Endothelial cell of umbilical vein (primary cell): Measurements from ENCODE around the gene ADD2. TPM values are rescaled to one million over a fixed set of nuclear protein-coding genes. Genes with fewer than 3 reads are reported as not detected.

Experiments used
- BruUV-seq: library from RNA; stranded (reverse); fragments of 400-500 nt; replicated peaks from 2 replicates; lab custom pipeline; 2021; lab: Mats Ljungman, UMichigan
- CTCF ChIA-PET: fragments of 300-600, 350-600 bp; sonication (Branson Sonifier 250); formaldehyde crosslinking; loops from one replicate; lab custom pipeline; 2021; ENCODE audit warnings: antibody characterized with exemption, inconsistent platforms; lab: Charles Lee
- POLR2A ChIA-PET: fragments of 300-600, 350-600 bp; sonication (Branson Sonifier 250); formaldehyde crosslinking; loops from one replicate; lab custom pipeline; 2021; ENCODE audit warnings: antibody characterized with exemption, inconsistent platforms; lab: Charles Lee
- DNase-seq: peaks from one replicate; pipeline ENCODE4 v3.0.0-alpha.2; 2011; ENCODE audit warnings: low read depth, low spot score
- FAIRE-seq: peaks from 2 replicates; lab custom pipeline; 2011; peaks lifted over from hg19 to GRCh38; lab: Jason Lieb, UNC
- H2AFZ ChIP-seq: 2 replicates; pipeline ENCODE4 v1.6.0; 2012; ENCODE audit warnings: low read depth, low read length, control low read depth, inconsistent platforms
- H3K27ac ChIP-seq: 2 replicates; pipeline ENCODE4 v1.5.1; 2011; ENCODE audit warnings: low read depth, mild to moderate bottlenecking, control low read depth, low read length, moderate library complexity; ENCODE audit not compliant: insufficient read depth
- H3K27me3 ChIP-seq, 2 experiments: 2 replicates each; pipeline versions ENCODE4 v1.6.0 to v1.6.1; 2011; ENCODE audit warnings: low read length in 2 of 2, mixed read lengths in 1 of 2; ENCODE audit not compliant: control insufficient read depth in 2 of 2, insufficient read depth in 2 of 2
- H3K36me3 ChIP-seq, 2 experiments: 2 replicates in 1 of 2; 3 replicates in 1 of 2; pipeline ENCODE4 v1.5.1; 2011; ENCODE audit warnings: low read length in 2 of 2, mild to moderate bottlenecking in 1 of 2, moderate library complexity in 1 of 2; ENCODE audit not compliant: control insufficient read depth in 2 of 2, insufficient read depth in 2 of 2; ENCODE audit errors: extremely low read depth in 1 of 2
- H3K4me1 ChIP-seq: 3 replicates; pipeline ENCODE4 v1.5.1; 2011; ENCODE audit warnings: mild to moderate bottlenecking, low read length; ENCODE audit not compliant: control insufficient read depth, insufficient read depth; ENCODE audit errors: extremely low read depth
- H3K4me2 ChIP-seq: 2 replicates; pipeline ENCODE4 v1.6.1; 2011; ENCODE audit warnings: low read length, control low read depth, mixed read lengths; ENCODE audit not compliant: insufficient read depth
- H3K4me3 ChIP-seq, 3 experiments: fragments of 200-600 bp in 1 of 3; sonication (generic), shearing (Covaris generic) in 1 of 3; replicated peaks in 1 of 3; 2 replicates each; pipeline ENCODE4 v1.5.1; 2011 to 2016; ENCODE audit warnings: control low read depth in 3 of 3, low read length in 3 of 3, mild to moderate bottlenecking in 2 of 3, inconsistent platforms in 1 of 3, low read depth in 1 of 3, moderate library complexity in 1 of 3; ENCODE audit not compliant: insufficient read depth in 1 of 3
- H3K79me2 ChIP-seq: 2 replicates; pipeline ENCODE4 v1.6.0; 2012; ENCODE audit warnings: low read length, inconsistent platforms; ENCODE audit not compliant: control insufficient read depth, insufficient read depth
- H3K9ac ChIP-seq: replicated peaks from 2 replicates; pipeline ENCODE3; 2011; ENCODE audit warnings: low read length, control low read depth; ENCODE audit not compliant: insufficient read depth; ENCODE audit errors: extremely low read depth
- H3K9me1 ChIP-seq: replicated peaks from 3 replicates; pipeline ENCODE4 v1.6.0; 2011; ENCODE audit warnings: mild to moderate bottlenecking, low read length; ENCODE audit not compliant: control insufficient read depth, insufficient read depth; ENCODE audit errors: extremely low read depth
- H3K9me3 ChIP-seq: replicated peaks from 2 replicates; pipeline ENCODE4 v1.5.1; 2012; ENCODE audit warnings: low read length, inconsistent platforms; ENCODE audit not compliant: control insufficient read depth, insufficient read depth
- H4K20me1 ChIP-seq: replicated peaks from 2 replicates; pipeline ENCODE3; 2011; ENCODE audit warnings: mild to moderate bottlenecking, low read length; ENCODE audit not compliant: control insufficient read depth, insufficient read depth; ENCODE audit errors: extremely low read depth
- CTCF ChIP-seq, 2 donors: IDR thresholded peaks; 1 replicate in 1 of 2; 2 replicates in 1 of 2; pipeline ENCODE4 v1.5.1; 2011; ENCODE audit warnings: low read length in 2 of 2, mild to moderate bottlenecking in 2 of 2, moderate library complexity in 2 of 2, control low read depth in 1 of 2, inconsistent platforms in 1 of 2, low read depth in 1 of 2; ENCODE audit not compliant: insufficient read depth in 1 of 2; ENCODE audit errors: extremely low read depth in 1 of 2
- EZH2 ChIP-seq: IDR thresholded peaks from 2 replicates; pipeline ENCODE4 v1.6.1; 2012; ENCODE audit warnings: borderline replicate concordance, low read depth, mild to moderate bottlenecking, moderate library complexity, low read length, inconsistent platforms; ENCODE audit not compliant: severe bottlenecking
- FOS ChIP-seq: IDR thresholded peaks from 2 replicates; pipeline ENCODE4 v1.6.1; 2011; ENCODE audit warnings: mild to moderate bottlenecking, low read length, moderate library complexity, borderline replicate concordance; ENCODE audit not compliant: insufficient read depth
- GATA2 ChIP-seq: IDR thresholded peaks from 2 replicates; pipeline ENCODE4 v1.7.0; 2011; ENCODE audit warnings: low read depth, mild to moderate bottlenecking, moderate library complexity, mixed read lengths, low read length; ENCODE audit not compliant: insufficient read length, insufficient read depth
- JUN ChIP-seq: IDR thresholded peaks from 2 replicates; pipeline ENCODE4 v1.6.1; 2011; ENCODE audit warnings: borderline replicate concordance, low read depth; ENCODE audit not compliant: insufficient read length, insufficient read depth
- MAX ChIP-seq: IDR thresholded peaks from 2 replicates; pipeline ENCODE4 v1.6.1; 2011; ENCODE audit not compliant: insufficient read depth, insufficient read length
- MYC ChIP-seq: IDR thresholded peaks from one replicate; pipeline ENCODE4 v1.6.1; 2011; ENCODE audit warnings: mild to moderate bottlenecking, low read depth, low read length
- POLR2A ChIP-seq: IDR thresholded peaks from 2 replicates; pipeline ENCODE4 v1.6.1; 2012; ENCODE audit warnings: low read depth, mild to moderate bottlenecking, control low read depth, low read length
- POLR2AphosphoS5 ChIP-seq: IDR thresholded peaks from 2 replicates; pipeline ENCODE4 v1.6.1; 2012; ENCODE audit warnings: low read depth, mild to moderate bottlenecking, control low read depth, low read length, moderate library complexity; ENCODE audit not compliant: insufficient read depth
- dilution Hi-C: fragments of 300-500 bp; cut with MboI; formaldehyde crosslinking; loops from one replicate; pipeline ENCODE4 v1.15.0; 2019; ENCODE audit warnings: low sequenced_read_pairs; ENCODE audit not compliant: extremely low pct_ligation_motif_present
- intact Hi-C: fragments of 100-400 bp; cut with micrococcal nuclease; formaldehyde crosslinking; loops from one replicate; pipeline ENCODE4 v1.10.0; 2022
- polyA plus RNA-seq, 4 experiments: library from polyadenylated mRNA; depleted of rRNA in 3 of 4; stranded (reverse) in 3 of 4; unstranded in 1 of 4; fragments of >200 nt; gene quantifications; 2 replicates each; pipeline versions ENCODE4 v1.2.1 to v1.2.3, GENCODE V29; 2011 to 2012; ENCODE audit warnings: missing spikeins in 1 of 4
- total RNA-seq: library from RNA; stranded (reverse); gene quantifications from 2 replicates; pipeline ENCODE4 v1.2.3, GENCODE V29; 2021

The ADD2 gene
- total and polyA plus RNA-seq, 2 donors (not counting 3 experiments of a cell fraction or from before 2014, with no cell fraction given) = 0.17 TPM; not detected in 1

GRCh38 chr2:70705160-70705850 lies 62.7 kb downstream of the ADD2 start:
- no peak for DNase-seq
- TF ChIP-seq CTCF (IDR thresholded peaks at IDR 0.05; ENCODE audit: extremely low read depth in 1 of 2, insufficient read depth in 1 of 2, low read depth in 1 of 2, low read length in 2 of 2) = no peak
- TF ChIP-seq MYC = no peak
- TF ChIP-seq GATA2 = no peak
- TF ChIP-seq JUN = no peak
- no peak for TF ChIP-seq MAX
- TF ChIP-seq FOS = no peak
- TF ChIP-seq POLR2AphosphoS5 = no peak
- TF ChIP-seq POLR2A = no peak
- TF ChIP-seq EZH2 = no peak
- POLR2A ChIA-PET = no interaction called here
- Histone ChIP-seq H3K9ac (no peak overlapping the region), H3K27ac (no peak overlapping the region), H3K4me2 (no peak overlapping the region), H3K4me3 (no peak overlapping the region), H3K79me2 (no peaks in the 10 kb centered on the region), H3K27me3 (no peaks in the 10 kb centered on the region), H3K9me3 (no peaks in the 10 kb centered on the region), H3K36me3 (no peaks in the 10 kb centered on the region), H2AFZ (no peak overlapping the region), H3K9me1 (no peaks in the 10 kb centered on the region), H3K4me1 (no peaks in the 10 kb centered on the region), H4K20me1 (no peaks in the 10 kb centered on the region)
- BruUV-seq = no TSS peak
- intact Hi-C loops = no loop called here
- CTCF ChIA-PET = no interaction called here
- no peak for FAIRE-seq
- dilution Hi-C loops = no loop called here
